Stimulated activated CD8-positive, alpha-beta memory T cell treated with anti-CD3 and anti-CD28 coated beads, Interleukin-15, amount 100 ng/mL, for 1 hour (primary cell): ENCODE data around the gene UNC5A.

Experiments used
- DNase-seq: peaks from one replicate; pipeline ENCODE4 v3.0.0-alpha.2; 2020; ENCODE audit warnings: low read depth

Gene UNC5A

GRCh38 chr5:176899296-176899891 is 89.0 kb downstream of the UNC5A start, which contains the start of gene HK3:
Gene HK3 (minus strand): TSS chr5:176899346. CDS start chr5:176896159, 3,187 bp downstream.
- DNase-seq = no peak

GRCh38 chr5:176899946-176900779 is 89.8 kb downstream of the UNC5A start:
- no peak for DNase-seq

GRCh38 chr5:176900780-176901204 is 90.4 kb downstream of the UNC5A start:
- DNase-seq = no peak

GRCh38 chr5:176901260-176902101 is 91.1 kb downstream of the UNC5A start:
- no peak for DNase-seq

- DNase-seq = no peak
Measured at GRCh38 chr5:176902102-176902814, 91.9 kb downstream of the UNC5A start.

GRCh38 chr5:176902911-176903664 is 92.7 kb downstream of the UNC5A start:
- DNase-seq = no peak

- no peak for DNase-seq
Measured at GRCh38 chr5:176904276-176904675, 93.9 kb downstream of the UNC5A start.

GRCh38 chr5:176906126-176906525 is 95.8 kb downstream of the UNC5A start:
- DNase-seq = no peak

- DNase-seq = no peak
Measured at GRCh38 chr5:176906796-176907195, 96.4 kb downstream of the UNC5A start.

- DNase-seq = no peak
Measured at GRCh38 chr5:176908675-176909368, 98.5 kb downstream of the UNC5A start.

GRCh38 chr5:176912115-176912514 is 101.8 kb downstream of the UNC5A start:
- no peak for DNase-seq

- DNase-seq = no peak
Measured at GRCh38 chr5:176915906-176916305, 105.5 kb downstream of the UNC5A start.

GRCh38 chr5:176916337-176916736 is 106.0 kb downstream of the UNC5A start:
- no peak for DNase-seq

- DNase-seq = no peak
Measured at GRCh38 chr5:176918613-176919012, 108.3 kb downstream of the UNC5A start.

GRCh38 chr5:176921714-176922113 is 111.4 kb downstream of the UNC5A start:
- DNase-seq = no peak

GRCh38 chr5:176922817-176923216 is 112.5 kb downstream of the UNC5A start:
- no peak for DNase-seq

GRCh38 chr5:176927562-176927961 is 117.2 kb downstream of the UNC5A start:
- no peak for DNase-seq

GRCh38 chr5:176929654-176930053 is 119.3 kb downstream of the UNC5A start:
- DNase-seq = no peak
